Mucosa of descending colon (tissue), 3 donors: ENCODE measurements around the gene CTU2. TPM values are rescaled to one million over a fixed set of nuclear protein-coding genes. Genes with fewer than 3 reads are reported as not detected.

Experiments
- ATAC-seq: fragments of 200-7000 bp; cut with Tn5 transposase; one replicate; pipeline ENCODE4 v1.9.1; 2020; ENCODE audit warnings: mild to moderate bottlenecking, moderate library complexity
- DNase-seq, 3 donors: peaks; one replicate each; pipeline ENCODE4 v3.0.0-alpha.2; 2020
- H3K36me3 ChIP-seq: fragments of 200-600 bp; one replicate; pipeline ENCODE4 v1.8.0; 2021; ENCODE audit warnings: low read depth, mild to moderate bottlenecking
- H3K4me1 ChIP-seq: fragments of 200-600 bp; one replicate; pipeline ENCODE4 v1.8.0; 2021; ENCODE audit warnings: low read depth, mild to moderate bottlenecking
- H3K4me3 ChIP-seq: fragments of 200-600 bp; one replicate; pipeline ENCODE4 v1.8.0; 2021; ENCODE audit warnings: mild to moderate bottlenecking
- H3K9me3 ChIP-seq: fragments of 200-600 bp; one replicate; pipeline ENCODE4 v1.8.0; 2021; ENCODE audit warnings: mild to moderate bottlenecking
- intact Hi-C, 2 donors: fragments of 100-400 bp; cut with DNase I in 1 of 2; cut with micrococcal nuclease in 1 of 2; formaldehyde crosslinking; loops; one replicate each; pipeline versions ENCODE4 v1.11.0 to v1.11.1; 2022; cut with DNase I, micrococcal nuclease
- total RNA-seq, 3 donors: library from RNA; stranded (reverse); fragmentation: NEBNext Ultra II Directional in 2 of 3; extraction: Animal tissue kit (Norgen Biotek cat#: 25700) in 2 of 3; gene quantifications; one replicate each; pipeline versions ENCODE4 v1.2.1 to v1.2.4, GENCODE V29; 2021 to 2023
- TF ChIP-seq, protein P1 (sequence below): fragments of 200-600 bp; IDR thresholded peaks from one replicate; pipeline ENCODE4 v1.8.0; 2022; ENCODE audit warnings: antibody characterized with exemption, mild to moderate bottlenecking
- donor health status: DM: no; HTN: no; CAD: no; lungs with moderate emphysema.
- donor health status: DM: no; HTN: no; CAD: no.
- donor health status: DM: no; HTN: yes; CAD: no.

Gene CTU2
- total RNA-seq, 3 donors from 2014 or later: 9.6 to 16.1 (median 13.6) TPM

DNA sequence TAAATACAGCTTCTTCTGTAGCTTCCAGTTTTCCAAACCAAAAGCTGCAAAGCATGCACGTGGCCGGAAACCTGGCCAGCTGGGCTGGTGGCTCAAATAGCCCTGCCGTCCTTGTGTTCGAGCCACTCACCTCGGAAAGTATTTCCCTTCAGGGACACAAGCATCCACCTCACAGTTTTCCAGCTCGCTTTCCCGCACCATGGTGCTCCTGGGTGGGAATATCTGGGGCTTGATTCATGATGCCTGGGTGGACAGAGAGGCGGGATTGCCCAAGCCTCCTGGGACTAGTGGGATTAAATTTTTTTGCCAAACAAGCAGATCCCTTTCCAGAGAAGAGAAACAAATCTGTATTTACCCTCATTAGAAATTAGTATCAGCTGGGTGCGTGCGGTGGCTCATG, 36.3 kb upstream of the CTU2 start:
- TF ChIP-seq, protein P1, sequence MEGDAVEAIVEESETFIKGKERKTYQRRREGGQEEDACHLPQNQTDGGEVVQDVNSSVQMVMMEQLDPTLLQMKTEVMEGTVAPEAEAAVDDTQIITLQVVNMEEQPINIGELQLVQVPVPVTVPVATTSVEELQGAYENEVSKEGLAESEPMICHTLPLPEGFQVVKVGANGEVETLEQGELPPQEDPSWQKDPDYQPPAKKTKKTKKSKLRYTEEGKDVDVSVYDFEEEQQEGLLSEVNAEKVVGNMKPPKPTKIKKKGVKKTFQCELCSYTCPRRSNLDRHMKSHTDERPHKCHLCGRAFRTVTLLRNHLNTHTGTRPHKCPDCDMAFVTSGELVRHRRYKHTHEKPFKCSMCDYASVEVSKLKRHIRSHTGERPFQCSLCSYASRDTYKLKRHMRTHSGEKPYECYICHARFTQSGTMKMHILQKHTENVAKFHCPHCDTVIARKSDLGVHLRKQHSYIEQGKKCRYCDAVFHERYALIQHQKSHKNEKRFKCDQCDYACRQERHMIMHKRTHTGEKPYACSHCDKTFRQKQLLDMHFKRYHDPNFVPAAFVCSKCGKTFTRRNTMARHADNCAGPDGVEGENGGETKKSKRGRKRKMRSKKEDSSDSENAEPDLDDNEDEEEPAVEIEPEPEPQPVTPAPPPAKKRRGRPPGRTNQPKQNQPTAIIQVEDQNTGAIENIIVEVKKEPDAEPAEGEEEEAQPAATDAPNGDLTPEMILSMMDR: no peak
- H3K4me1 ChIP-seq: no peaks in the 10 kb centered on the region
- no peaks in the 10 kb centered on the region for H3K9me3 ChIP-seq
- ATAC-seq: no peak
- intact Hi-C loops: no loop called here
- no peak for DNase-seq
- H3K36me3 ChIP-seq: no peaks in the 10 kb centered on the region
- no peak overlapping the region for H3K4me3 ChIP-seq

GRCh38 chr16:88671806-88672205, 34.5 kb upstream of the CTU2 start:
- Histone ChIP-seq H3K36me3 (no peaks in the 10 kb centered on the region), H3K4me1 (no peaks in the 10 kb centered on the region), H3K4me3 (no peak overlapping the region), H3K9me3 (no peaks in the 10 kb centered on the region)
- TF ChIP-seq, protein P1: no peak
- ATAC-seq (no peak), DNase-seq (no peak)
- intact Hi-C loops: no loop called here

DNA sequence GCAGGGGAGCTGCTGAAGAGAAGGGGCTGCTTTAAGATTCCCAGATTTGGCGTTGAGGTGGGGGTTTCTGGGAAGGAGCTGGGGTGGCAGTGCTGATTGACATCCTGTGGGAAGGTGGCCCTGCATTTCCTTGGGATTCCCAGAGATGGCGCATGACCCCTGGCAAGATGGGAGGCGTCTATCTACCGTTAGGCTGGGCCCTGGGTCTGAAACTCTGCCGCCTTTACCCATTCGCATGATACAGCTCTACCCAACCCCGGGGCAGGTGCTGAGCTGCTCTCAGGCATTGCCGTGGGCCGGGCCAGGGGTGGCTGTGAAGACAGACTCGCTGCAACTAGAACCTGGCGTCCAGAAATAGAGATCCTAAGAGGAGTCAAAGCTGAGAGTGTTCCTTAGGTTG, 33.5 kb upstream of the CTU2 start:
- TF ChIP-seq, protein P1: no peak
- Histone ChIP-seq H3K4me1 (no peaks in the 10 kb centered on the region), H3K36me3 (no peaks in the 10 kb centered on the region), H3K4me3 (no peak overlapping the region), H3K9me3 (no peaks in the 10 kb centered on the region)
- intact Hi-C loops: no loop called here
- peak; percentile 71 for ATAC-seq
- peak in 1 of 3 donors; percentile 40 for DNase-seq

DNA sequence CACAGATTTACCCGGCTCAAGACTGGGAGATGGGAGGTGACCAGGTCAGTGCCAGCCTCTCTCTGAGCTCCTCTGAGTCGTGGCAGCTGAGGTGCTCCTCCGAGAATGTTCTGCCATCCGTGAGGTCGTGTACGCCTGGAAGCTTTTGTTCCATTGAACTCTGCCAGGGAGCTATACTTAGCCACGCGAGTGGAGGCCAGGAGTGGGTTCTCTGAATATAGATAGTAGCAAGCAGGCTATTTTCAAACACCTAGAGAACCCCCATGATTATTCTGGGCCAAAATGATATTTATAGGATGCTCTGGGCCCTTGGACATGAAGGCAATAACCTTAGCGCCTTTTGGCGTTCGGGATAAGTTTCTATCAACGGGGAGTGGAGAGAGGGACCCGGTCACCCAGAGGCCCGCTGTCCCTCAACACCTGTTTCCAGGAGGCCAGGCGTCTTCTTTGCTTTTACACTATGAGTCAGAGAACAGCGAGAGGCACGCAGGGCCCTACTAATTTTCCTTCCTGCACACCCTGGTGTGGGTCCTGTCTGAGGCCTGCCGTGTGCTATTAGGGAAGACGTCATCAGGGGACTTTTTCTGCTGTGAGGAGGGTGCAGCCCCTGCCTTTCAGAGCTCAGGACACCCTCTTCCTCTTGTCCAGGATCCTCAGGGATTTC, 32.5 kb upstream of the CTU2 start:
- Histone ChIP-seq H3K9me3 (no peaks in the 10 kb centered on the region), H3K36me3 (no peaks in the 10 kb centered on the region), H3K4me3 (no peak overlapping the region), H3K4me1 (no peaks in the 10 kb centered on the region)
- ATAC-seq: no peak
- intact Hi-C loops: no loop called here
- TF ChIP-seq, protein P1: no peak
- no peak for DNase-seq

DNA sequence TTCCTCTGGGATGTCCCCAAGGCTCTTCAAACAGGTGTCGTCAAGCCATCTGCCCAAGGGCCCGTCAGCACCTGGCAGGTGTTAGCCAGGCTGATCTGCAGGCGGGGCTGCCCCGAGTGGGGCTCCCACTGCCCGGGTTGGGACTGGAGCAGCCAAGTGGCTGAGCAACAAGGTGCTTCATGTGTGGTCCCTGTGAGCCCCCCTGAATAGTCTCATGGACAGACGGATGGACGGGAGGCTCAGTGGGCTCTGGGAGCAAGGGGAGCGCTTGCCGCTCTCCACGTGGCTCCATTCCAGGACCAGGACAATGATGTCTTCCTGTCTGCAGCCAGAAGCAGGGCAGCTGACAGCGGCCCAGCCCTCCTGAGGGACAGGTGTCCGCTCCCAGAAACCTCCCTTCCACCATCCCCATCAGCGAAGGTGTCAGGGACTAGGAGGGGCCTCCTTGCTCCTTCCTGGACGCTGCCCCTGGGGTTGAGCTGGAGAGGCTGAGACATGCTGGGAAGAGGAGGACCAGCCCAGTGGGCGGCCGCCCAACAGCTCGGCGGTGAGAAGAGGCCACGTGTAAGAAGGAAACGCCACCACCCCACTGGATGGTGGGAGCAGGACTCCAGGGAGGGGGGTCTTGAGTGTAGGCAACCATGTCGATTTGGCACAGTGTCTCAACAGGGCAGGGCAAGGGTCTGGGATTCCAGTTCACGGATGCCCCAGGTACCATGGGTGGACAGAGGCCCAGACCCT, 29.6 kb upstream of the CTU2 start:
- TF ChIP-seq, protein P1: no peak
- H3K4me3 ChIP-seq: no peak overlapping the region
- no peaks in the 10 kb centered on the region for H3K9me3 ChIP-seq
- no peaks in the 10 kb centered on the region for H3K36me3 ChIP-seq
- ATAC-seq (no peak), DNase-seq (no peak)
- intact Hi-C loops: no loop called here
- no peaks in the 10 kb centered on the region for H3K4me1 ChIP-seq
